ENCODE data around the gene CSNK1D. TPM values are rescaled to one million over a fixed set of nuclear protein-coding genes. Genes with fewer than 3 reads are reported as not detected.

CSNK1D gene
- total and polyA plus RNA-seq, 10 of the 15 experiments (the other 5 are each of a cell fraction or from before 2014, with no cell fraction given): 5.7 to 105 (median 58.1) TPM

DNA sequence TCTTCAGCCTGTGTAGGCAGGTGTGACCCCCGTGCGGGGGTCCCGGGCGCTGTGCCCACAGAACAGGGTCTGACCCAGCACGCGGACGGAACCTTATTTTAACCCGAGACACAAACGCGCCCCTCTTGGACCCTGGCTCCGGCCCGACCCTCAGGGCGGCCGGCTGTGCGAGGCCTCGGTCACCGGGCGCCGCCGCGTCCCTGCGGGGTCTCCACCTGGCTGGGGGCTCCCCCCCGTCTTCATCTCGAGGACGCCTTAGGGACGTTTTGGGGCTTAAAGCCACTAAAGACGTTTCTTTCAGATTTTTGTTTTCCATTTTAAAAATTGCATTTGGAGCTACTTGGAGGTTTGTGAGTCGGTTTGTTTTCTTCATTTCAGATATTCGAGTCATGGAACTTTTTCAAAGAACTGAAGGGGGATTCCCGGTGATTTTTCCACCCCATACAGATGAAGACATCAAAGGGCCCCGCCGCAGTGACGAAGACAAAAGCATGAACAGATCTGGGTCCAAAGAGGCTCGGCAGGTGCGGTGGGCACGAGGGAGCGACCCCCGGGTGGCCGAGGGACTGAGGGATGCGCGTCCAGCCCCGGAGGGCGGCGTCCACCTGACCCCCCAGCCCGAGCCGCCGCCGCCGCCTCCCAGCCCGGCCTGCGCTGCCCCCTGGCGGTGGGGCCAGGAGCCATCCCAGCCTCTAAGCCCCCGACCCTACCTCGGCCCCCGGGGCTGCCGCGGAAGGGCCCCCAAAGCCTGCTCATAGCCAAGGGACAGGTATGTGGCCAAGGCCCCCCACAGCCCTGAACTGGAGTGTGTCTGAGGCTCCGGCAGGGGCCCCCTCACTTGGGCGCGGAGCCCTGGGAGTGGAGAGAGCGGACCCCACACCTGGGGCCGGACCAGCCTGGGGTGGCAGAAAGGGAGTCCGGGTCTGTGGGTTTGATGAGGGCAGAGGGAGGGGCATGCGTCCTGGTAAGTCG is 47.7 kb upstream of the CSNK1D start (continued):
- TF ChIP-seq, protein P1, sequence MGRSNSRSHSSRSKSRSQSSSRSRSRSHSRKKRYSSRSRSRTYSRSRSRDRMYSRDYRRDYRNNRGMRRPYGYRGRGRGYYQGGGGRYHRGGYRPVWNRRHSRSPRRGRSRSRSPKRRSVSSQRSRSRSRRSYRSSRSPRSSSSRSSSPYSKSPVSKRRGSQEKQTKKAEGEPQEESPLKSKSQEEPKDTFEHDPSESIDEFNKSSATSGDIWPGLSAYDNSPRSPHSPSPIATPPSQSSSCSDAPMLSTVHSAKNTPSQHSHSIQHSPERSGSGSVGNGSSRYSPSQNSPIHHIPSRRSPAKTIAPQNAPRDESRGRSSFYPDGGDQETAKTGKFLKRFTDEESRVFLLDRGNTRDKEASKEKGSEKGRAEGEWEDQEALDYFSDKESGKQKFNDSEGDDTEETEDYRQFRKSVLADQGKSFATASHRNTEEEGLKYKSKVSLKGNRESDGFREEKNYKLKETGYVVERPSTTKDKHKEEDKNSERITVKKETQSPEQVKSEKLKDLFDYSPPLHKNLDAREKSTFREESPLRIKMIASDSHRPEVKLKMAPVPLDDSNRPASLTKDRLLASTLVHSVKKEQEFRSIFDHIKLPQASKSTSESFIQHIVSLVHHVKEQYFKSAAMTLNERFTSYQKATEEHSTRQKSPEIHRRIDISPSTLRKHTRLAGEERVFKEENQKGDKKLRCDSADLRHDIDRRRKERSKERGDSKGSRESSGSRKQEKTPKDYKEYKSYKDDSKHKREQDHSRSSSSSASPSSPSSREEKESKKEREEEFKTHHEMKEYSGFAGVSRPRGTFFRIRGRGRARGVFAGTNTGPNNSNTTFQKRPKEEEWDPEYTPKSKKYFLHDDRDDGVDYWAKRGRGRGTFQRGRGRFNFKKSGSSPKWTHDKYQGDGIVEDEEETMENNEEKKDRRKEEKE (IDR thresholded peaks at IDR 0.05): no peak
- TF ChIP-seq, protein P2, sequence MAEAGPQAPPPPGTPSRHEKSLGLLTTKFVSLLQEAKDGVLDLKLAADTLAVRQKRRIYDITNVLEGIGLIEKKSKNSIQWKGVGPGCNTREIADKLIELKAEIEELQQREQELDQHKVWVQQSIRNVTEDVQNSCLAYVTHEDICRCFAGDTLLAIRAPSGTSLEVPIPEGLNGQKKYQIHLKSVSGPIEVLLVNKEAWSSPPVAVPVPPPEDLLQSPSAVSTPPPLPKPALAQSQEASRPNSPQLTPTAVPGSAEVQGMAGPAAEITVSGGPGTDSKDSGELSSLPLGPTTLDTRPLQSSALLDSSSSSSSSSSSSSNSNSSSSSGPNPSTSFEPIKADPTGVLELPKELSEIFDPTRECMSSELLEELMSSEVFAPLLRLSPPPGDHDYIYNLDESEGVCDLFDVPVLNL (IDR thresholded peaks at IDR 0.05; ENCODE audit: low read depth, low read length): no peak
- TF ChIP-seq JUND (IDR thresholded peaks at IDR 0.05; ENCODE audit: low read depth, low read length) (no peak), STAT3 (IDR thresholded peaks at IDR 0.05; ENCODE audit: low read depth, low read length) (no peak), NFYA (IDR thresholded peaks at IDR 0.05; ENCODE audit: borderline replicate concordance, low read depth, low read length) (no peak), CHD1 (IDR thresholded peaks at IDR 0.05; ENCODE audit: low read depth, low read length) (no peak), GATAD2B (conservative IDR thresholded peaks at IDR 0.05; ENCODE audit: low read depth) (peak; percentile 92; the same call in 1 of the 2 replicates), GABPA (IDR thresholded peaks at IDR 0.05; ENCODE audit: low read depth) (no peak), SP1 (IDR thresholded peaks at IDR 0.05; ENCODE audit: low read depth, low read length) (no peak), ZNF622 (IDR thresholded peaks at IDR 0.05) (no peak), POU2F2 (IDR thresholded peaks at IDR 0.05; ENCODE audit: borderline replicate concordance, low read depth, low read length) (no peak), ZNF217 (IDR thresholded peaks at IDR 0.05) (peak; percentile 30; the same call in 1 of the 2 replicates), BCL11A (IDR thresholded peaks at IDR 0.05; ENCODE audit: low read depth, low read length) (no peak), YY1 (IDR thresholded peaks at IDR 0.05; ENCODE audit: low read depth, low read length) (peak; percentile 56; the same call in 1 of the 2 replicates), ESRRA (IDR thresholded peaks at IDR 0.05; ENCODE audit: low read length) (no peak), RAD21 (IDR thresholded peaks at IDR 0.05; ENCODE audit: insufficient read depth, low read depth, low read length) (peak; percentile 66), RELA (IDR thresholded peaks at IDR 0.05; ENCODE audit: borderline replicate concordance, partially characterized antibody) (peak; percentile 59), HCFC1 (IDR thresholded peaks at IDR 0.05; ENCODE audit: low read length) (no peak), RB1 (IDR thresholded peaks at IDR 0.05; ENCODE audit: borderline replicate concordance) (peak; percentile 72; the same call in 1 of the 2 replicates), SRF (IDR thresholded peaks at IDR 0.05; ENCODE audit: low read depth in 2 of 2, low read length in 2 of 2) (no peak), ZSCAN29 (IDR thresholded peaks at IDR 0.05) (peak; percentile 69; the same call in 1 of the 2 replicates), MTA2 (IDR thresholded peaks at IDR 0.05; ENCODE audit: low read depth) (no peak), EP300 (IDR thresholded peaks at IDR 0.05; ENCODE audit: borderline replicate concordance in 1 of 2, control insufficient read depth in 1 of 2, low read depth in 2 of 2, low read length in 2 of 2) (no peak)
- TF ChIP-seq, protein P3, sequence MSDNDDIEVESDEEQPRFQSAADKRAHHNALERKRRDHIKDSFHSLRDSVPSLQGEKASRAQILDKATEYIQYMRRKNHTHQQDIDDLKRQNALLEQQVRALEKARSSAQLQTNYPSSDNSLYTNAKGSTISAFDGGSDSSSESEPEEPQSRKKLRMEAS (IDR thresholded peaks at IDR 0.05; ENCODE audit: low read depth, low read length): no peak
- TF ChIP-seq, protein P4, sequence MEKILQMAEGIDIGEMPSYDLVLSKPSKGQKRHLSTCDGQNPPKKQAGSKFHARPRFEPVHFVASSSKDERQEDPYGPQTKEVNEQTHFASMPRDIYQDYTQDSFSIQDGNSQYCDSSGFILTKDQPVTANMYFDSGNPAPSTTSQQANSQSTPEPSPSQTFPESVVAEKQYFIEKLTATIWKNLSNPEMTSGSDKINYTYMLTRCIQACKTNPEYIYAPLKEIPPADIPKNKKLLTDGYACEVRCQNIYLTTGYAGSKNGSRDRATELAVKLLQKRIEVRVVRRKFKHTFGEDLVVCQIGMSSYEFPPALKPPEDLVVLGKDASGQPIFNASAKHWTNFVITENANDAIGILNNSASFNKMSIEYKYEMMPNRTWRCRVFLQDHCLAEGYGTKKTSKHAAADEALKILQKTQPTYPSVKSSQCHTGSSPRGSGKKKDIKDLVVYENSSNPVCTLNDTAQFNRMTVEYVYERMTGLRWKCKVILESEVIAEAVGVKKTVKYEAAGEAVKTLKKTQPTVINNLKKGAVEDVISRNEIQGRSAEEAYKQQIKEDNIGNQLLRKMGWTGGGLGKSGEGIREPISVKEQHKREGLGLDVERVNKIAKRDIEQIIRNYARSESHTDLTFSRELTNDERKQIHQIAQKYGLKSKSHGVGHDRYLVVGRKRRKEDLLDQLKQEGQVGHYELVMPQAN (conservative IDR thresholded peaks at IDR 0.05): 0 out of 2 replicates have a peak, but pooled peaks have one; percentile 45

Data from GM12878 (cell line).